ELR (cell line): Measurements from ENCODE around the gene CD36.

Source experiments
- DNase-seq: peaks from one replicate; pipeline ENCODE4 v3.0.0-alpha.2; 2015; ENCODE audit warnings: low read depth

The CD36 gene

DNA sequence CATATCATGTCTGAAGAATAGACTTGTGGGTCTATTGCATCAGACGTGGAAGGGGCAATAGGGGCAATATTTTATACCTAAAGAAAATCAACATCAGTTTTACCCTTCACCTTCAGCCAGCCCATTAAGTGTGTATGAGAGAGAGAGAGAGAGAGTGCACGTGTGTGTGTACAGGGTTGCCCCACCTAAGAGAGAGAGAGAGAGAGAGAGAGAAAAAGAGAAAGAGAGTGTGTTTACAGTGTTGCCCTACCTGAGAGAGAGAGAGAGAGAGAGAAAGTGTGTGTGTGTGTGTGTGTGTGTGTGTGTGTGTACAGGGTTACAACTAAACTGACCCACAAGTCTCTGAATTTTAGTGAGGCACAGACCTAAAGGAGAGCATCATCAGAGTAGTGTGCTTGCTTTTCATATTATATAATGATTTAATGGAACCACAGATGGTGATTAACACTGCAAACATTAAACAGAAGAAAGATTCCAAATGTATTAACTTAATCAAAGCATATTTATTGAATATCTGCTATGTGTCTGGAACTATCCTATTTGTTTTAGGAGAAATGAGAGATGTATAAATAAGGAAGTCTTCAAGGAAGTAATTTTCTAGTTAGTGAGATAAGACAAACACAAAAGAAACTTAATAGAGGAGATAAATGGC lies 66.8 kb downstream of the CD36 start:
- no peak for DNase-seq

DNA sequence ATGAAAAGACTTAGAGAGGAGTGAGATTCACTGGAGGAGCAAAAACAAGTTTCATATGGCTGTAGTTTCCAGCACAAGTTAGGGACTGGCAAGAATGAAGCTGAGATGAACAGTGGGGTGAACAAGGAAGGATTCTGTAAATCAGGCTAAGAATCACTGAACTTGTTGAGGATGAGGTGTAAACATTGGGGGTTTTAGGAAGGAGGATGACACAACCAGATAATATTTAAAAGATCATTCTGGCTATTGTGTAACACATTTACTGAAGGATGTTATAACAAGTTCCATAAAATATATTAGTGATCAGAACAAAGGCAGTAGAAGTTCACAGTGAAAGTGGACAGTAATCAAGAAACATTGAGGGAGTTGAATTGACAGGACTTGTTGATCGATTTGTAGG lies 68.9 kb downstream of the CD36 start:
- DNase-seq = peak; percentile 40

DNA sequence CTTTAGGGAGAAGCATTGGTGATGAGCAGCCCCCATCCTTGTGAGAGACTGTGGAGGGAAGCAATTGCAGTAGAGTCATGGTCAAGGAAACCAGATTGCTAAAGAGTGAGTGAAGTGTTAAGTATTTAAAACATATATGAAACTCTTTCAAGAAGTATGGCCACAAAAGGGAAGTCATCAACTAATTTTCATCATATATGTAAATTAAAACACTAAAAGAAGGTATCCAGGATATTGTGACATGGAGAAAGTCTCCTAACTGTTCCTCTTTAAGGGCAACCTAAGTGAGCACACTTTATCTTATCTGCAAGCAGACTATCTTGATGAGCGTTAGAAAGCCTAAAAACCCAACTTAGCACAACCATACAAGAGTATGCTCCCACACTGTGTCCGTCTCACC lies 69.7 kb downstream of the CD36 start:
- DNase-seq = no peak

DNA sequence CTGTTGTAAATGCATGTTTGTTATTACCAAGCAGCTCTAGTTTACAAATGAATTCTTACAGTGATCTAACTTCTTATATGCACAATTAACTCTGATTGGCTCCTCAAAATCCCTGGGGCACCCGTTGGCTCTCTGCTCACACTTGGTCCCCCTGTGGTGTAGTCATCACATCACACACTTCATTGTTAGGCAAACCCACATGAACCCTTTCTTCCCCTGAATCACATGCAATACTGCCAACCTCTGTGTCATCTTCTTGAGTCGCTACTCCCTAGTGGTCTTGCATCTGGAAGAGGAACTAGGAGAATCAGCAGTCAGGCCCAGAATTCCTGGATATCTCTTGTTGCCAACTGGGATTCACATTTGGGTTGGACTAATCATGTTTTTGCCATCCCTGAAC lies 73.1 kb downstream of the CD36 start:
- DNase-seq = peak; percentile 70

DNA sequence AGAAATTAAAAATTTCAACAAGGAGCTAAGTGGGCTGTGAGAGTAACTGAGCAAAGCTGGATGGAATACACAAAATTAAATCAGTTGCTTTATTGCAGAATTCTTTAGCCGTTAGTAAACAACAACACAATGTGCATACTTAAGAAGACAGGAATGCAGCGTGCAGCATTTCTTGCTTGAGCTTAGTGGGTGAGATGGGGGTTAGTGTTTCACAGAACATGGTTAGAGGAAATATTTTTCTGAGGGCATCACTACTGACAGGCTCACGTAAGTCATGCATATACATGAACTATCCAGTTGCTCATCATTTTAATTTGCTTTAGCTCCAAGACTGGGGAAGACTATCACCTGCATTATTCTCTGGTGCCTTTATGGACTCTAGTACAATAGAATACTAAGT lies 80.8 kb downstream of the CD36 start:
- DNase-seq = peak; percentile 88

DNA sequence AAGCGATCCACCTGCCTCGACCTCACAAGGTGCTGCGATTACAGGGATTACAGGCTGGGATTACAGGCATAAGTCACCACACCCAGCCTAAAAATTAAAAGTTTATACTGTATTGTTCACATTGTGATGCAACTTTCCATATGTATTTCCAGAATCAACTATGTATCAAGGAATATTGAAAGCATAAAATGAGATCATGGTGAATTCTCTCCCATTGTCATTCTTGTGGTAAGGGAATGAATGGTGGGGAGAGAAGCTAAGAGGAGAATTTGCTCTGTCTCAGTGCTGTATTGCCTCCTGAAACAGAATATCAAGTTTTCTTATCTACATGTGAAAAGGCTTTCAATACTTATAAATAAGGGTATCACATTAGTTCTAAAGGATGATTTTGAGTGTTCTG lies 81.7 kb downstream of the CD36 start:
- peak; percentile 33 for DNase-seq

DNA sequence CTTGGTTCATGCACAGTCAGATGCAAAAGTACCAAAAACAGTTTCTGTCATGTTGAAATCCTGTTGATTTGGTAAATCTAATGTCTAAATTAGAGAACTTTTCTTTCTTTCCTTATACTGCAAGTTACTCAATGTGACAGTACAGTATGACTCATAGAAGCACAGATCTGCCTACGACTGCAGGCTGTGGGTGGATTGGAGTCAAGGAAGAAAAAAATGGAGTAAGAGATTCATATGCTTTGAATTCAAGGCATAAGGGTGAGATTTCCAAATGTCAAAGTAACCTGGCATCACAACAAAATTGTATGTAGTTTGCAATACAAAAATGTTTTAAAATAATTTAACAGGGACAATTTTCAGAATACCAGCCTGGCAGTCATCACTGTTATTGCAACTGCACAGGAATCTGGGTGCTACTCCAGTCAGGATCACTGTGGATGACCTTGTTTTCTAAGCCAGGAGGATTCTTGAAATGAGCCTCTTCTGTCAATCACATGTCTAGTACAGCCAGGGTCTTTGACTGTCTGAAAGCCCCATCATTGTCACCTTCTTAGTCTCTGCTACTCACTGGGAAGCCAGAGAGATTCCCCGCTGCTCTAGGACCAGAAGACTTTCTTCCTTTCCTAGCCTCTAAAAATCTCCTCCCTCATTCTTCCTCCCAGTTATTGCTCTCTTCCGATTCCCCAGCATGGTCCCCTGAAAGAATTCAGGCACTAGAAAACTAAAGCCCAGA lies 83.6 kb downstream of the CD36 start:
- peak; percentile 91 for DNase-seq

DNA sequence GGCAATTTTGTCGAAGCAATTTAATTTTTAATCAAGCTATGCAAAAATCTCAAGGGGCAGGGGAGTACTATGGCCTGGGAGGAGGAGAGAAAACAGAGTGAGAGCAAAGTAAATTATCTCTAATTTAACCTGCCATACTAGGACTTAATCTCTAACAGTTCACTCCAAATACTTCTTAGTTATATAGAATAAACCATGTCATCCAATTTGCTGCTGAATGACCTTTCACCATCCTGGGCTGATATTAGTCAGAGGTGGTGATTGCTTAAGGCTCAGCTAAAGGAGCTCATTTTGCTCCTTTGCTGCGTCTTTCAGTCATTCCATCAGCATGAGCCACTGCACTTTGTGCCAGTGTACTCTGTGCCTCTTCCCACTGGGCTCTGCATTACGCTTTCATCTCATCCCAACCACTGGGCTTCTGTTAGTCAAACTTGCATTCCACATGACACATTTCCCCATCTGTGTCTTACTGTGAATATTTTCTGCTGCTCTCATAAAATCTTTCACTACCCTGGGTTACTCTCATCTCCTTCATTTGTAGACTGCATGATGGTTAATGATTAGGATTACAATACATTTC lies 84.3 kb downstream of the CD36 start:
- DNase-seq = peak; percentile 99

DNA sequence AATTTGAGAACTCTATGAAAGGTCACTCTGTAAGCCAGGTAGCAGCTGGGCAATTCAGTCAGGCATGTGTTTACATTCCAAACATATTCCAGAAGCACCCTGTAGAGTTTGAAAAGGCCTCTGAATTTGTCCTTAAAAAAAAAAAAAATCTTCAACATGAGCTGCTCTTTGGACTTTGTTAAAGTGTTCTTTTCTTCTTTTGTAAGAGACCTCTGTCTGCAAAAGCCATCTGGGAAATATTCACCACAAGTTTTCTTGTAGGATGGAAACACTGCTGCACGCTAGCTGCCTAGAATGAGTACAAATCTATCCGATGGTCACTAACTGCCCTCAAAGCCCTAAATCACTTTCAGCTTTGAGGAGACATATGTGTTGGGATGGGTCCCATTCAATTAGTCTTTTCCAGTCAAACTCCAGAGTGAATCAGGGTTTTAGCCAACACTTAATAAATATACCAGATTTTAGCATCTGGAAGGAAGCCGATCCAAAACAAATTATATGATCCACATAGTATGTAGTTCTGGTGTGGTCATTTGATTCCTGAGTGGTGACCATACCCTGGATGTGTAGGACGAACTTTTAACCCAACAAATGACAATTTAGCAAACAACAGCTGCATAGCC lies 85.9 kb downstream of the CD36 start:
- peak; percentile 30 for DNase-seq

DNA sequence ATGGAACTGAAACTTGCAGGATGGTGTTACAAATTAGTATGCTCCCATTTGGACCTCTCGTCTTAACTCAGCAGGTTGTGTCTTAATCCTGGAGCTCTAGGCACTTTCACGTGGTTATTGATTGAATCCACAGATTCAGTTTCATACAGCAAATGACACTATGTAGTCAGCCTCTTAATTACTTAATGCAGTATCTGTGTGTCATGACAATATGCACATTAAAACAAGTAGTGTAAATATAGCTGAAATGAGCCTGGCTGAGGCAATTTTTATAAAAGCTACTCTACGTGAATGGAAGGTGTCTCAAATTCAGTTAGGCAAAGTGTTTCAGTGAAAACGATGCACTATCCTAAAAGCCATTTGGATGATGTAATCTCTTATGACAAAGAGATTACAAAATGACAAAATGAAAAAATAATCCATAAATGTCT lies 86.8 kb downstream of the CD36 start:
- no peak for DNase-seq
